Retinal pigment epithelial cell (primary cell): ENCODE results near the gene POLL.

Source experiments
- DNase-seq: peaks from one replicate; pipeline ENCODE4 v3.0.0-alpha.2; 2010; ENCODE audit warnings: low read depth
- H3K4me3 ChIP-seq: 2 replicates; pipeline ENCODE4 v1.5.1; 2011; ENCODE audit warnings: mild to moderate bottlenecking, low read length, control low read depth, moderate library complexity
- TF ChIP-seq, protein P1 (sequence below): conservative IDR thresholded peaks from 2 replicates; pipeline ENCODE4 v1.5.1; 2011; ENCODE audit warnings: low read depth, low read length, control low read depth, inconsistent platforms

POLL gene

GRCh38 chr10:101624526-101625102, 36.6 kb upstream of the POLL start:
- TF ChIP-seq, protein P1, sequence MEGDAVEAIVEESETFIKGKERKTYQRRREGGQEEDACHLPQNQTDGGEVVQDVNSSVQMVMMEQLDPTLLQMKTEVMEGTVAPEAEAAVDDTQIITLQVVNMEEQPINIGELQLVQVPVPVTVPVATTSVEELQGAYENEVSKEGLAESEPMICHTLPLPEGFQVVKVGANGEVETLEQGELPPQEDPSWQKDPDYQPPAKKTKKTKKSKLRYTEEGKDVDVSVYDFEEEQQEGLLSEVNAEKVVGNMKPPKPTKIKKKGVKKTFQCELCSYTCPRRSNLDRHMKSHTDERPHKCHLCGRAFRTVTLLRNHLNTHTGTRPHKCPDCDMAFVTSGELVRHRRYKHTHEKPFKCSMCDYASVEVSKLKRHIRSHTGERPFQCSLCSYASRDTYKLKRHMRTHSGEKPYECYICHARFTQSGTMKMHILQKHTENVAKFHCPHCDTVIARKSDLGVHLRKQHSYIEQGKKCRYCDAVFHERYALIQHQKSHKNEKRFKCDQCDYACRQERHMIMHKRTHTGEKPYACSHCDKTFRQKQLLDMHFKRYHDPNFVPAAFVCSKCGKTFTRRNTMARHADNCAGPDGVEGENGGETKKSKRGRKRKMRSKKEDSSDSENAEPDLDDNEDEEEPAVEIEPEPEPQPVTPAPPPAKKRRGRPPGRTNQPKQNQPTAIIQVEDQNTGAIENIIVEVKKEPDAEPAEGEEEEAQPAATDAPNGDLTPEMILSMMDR, result no peak
- no peak overlapping the region for H3K4me3 ChIP-seq
- no peak for DNase-seq

DNA sequence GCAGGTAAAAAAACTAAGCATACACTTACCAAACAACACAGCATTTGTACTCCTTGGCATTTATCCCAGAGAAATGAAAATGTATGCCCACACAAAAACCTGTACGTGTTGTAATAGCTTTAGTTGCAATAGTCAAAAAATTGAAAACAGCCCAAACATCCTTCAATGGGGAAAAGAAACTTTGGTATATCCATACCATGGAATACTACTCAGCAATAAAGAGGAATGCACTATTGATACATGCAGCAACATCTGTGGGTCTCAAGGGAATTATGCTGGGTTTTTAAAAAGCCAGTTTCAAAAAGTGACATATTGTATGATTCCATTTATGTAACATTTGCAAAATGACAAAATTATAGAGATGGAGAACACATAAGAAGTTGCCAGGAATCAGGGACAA, 35.5 kb upstream of the POLL start:
- no peak for DNase-seq
- TF ChIP-seq, protein P1, result no peak
- H3K4me3 ChIP-seq, result no peak overlapping the region

DNA sequence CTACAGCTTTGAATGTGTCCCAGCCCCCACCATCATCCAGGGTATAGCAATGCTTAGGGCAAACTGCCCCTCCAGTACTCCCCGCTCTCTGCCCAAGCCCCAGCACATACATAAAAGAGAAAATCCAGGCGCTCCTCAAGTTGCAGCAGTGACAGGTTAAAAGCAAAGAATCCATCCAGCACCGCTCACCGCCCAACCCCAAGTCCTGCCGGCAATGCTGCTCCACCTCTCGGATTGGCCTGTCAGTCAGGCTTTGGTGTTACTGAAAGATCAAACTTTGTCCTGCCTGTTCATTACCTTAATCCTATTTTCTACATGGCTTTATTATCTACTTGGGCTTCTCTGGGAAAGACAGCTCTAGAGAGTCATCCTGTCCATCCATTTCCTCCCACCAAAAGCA, 31.9 kb upstream of the POLL start:
- TF ChIP-seq, protein P1, result no peak
- no peak for DNase-seq
- no peak overlapping the region for H3K4me3 ChIP-seq

GRCh38 chr10:101618871-101619270, 30.8 kb upstream of the POLL start:
- DNase-seq, result no peak
- TF ChIP-seq, protein P1, result no peak
- no peak overlapping the region for H3K4me3 ChIP-seq

DNA sequence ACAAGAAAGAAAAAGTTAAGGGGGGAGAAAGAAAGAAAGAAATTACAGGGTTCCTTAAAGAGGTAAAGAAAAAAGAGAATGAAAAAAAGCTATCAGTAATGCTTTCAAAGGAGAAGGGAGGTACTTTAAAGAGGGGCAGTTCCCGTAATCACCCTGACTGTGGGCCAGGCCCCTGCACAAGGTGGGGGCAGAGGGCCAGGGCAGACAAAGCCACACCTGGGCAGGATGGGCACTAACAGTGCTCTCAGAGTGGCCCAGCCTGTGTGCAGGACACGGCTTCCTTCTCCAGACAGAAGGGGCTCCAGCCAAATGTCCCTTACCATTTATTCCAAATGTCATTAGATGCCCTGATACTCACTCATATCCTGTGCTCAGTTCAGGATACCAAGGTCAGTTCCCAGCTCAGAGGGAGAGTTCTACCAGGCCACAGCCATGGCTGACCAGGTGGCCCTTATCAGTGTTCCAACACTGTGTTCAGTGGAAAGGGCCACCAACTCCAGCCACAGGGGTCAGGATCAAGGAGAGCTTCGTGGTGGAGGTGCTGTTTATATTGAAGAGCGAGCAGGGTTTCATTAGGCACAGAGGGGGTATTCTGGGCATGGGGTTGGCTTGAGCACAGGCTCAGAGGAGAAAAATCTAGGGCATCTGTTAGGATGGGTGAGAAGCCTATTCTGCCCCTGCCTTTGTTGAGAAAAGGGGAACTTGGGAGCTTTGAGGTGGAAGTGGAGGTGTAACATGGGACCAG, 29.9 kb upstream of the POLL start:
- no peak for DNase-seq
- TF ChIP-seq, protein P1, result no peak
- no peak overlapping the region for H3K4me3 ChIP-seq

- TF ChIP-seq, protein P1, result peak; percentile 14
- no peak for DNase-seq
- no peak overlapping the region for H3K4me3 ChIP-seq
Measured at GRCh38 chr10:101617102-101617823, 29.2 kb upstream of the POLL start.
